Activated CD4-positive, alpha-beta T cell treated with anti-CD3 and anti-CD28 coated beads for 4 hours (primary cell): ENCODE results near the gene KPNA5.
"Not testable (repeated sequence)": the region's sequence is repeated elsewhere in the genome, so short reads cannot be mapped to it uniquely, and the experiment has no call there.

Experiments used
- DNase-seq, 2 donors: peaks; one replicate each; pipeline ENCODE4 v3.0.0-alpha.2; 2020

Gene KPNA5

GRCh38 chr6:116680880-116681672, at the start of gene KPNA5:
Gene KPNA5 (plus strand): TSS chr6:116681211. CDS start chr6:116681335, 124 bp downstream.
- peak; percentile 88 for DNase-seq

DNA sequence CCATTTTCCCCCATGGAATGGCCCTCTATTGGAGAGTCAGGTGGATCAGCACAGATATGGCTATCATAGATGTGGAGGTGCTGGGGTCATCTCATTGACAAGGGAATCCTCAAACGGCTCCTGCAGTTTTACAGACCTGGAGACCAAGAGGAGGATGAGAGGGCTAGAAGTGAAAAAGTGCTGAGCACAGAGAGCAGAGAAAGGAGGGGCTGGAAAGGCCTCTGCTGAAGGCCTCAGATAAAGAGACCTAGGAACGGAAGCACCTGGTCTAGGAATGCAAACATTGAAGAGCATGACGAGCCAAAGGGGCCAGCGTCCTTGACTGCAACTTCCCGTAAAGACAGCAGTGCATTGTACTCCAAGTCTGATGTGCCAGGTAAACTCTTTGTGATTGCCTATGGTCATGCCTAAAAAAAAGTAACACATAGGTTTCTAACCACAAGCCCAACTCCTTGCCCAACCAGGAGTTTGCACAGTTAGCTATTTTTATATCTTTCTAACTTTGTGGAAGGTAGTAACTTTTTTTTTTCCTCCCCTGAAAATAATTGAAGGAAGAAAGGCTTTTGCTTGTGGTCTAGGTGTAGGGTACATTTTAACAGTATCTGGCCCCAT, 49.5 kb upstream of the KPNA5 start:
- no peak for DNase-seq

DNA sequence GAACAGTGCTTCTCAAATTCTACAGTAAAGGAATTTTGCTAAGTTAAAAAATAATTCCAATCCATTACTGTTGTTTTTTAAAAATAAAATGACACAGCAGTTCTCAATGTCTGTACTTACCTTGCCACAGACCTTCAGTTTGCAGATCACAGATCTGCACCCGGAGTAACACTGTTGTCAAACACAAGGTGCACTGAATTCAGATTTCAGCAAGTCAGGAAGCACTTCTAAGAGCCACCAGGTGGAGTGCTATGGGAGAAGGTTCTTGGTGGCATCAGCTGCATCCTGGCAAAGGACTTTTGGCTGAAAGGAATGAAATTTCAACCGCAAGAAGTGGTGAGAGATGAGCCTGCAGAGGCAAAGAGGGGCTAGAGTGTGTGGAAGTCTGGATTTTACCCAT, 47.3 kb upstream of the KPNA5 start:
- no peak for DNase-seq

DNA sequence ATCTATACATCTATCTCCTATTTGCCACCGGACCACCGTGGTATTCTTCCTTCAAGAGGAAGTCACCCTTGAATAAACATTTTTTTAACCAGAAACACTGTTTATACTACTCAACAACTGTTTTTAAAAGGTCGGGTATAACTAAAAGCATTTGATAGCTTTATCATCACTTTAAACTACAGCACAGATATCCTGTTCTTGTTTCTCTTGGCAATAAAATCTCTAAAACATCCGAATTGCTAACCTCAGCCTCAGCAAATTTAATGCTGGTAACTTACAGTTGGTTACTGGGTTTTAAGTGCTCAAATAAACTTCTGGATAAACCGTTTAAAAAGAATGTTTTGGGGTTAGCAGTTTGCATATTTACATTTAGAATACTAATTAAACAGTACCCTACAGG, 32.9 kb upstream of the KPNA5 start:
- DNase-seq = no peak

DNA sequence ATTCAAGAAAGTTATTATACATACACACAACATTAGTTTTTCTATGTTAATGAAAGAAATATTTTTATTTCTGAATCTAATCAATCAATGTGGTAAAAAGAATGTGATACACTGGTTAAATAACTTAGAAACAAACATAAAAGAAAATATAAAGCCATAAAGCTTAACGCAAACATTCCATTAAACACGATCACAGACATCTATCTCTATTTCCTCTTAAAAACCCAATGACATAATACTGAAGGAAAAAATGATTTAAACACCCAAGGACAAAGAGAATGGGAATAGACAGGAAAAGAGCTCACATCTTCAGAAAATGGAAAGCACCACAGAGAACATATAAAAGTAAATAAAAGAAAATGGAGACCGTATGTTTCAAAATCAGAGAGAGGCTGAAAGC, 31.9 kb upstream of the KPNA5 start:
- DNase-seq = no peak

- DNase-seq = no peak
These were observed 29.1 kb upstream of the KPNA5 start for GRCh38 chr6:116651916-116652315.

DNA sequence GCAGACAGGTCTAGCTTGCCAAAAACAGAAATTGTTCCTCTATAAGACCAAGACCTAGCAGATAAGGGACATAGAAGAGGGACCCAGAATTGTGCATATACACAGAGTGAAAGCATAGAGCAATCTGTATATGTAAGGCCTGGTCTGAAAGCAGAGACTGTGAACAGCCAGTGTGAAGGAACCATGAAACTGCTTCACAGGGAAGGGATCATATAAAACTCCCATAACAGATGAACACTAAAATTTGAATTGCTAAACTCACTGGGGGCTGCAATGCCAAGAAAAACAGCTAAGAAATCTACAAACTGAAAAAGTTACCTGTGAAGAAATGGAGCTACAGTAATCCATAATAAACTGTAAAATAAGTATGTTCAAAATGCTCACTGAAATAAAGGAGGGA, 19.4 kb upstream of the KPNA5 start:
- no peak for DNase-seq

- DNase-seq = no peak
These were observed 18.8 kb upstream of the KPNA5 start for GRCh38 chr6:116662202-116662601.

GRCh38 chr6:116663308-116663707, 17.7 kb upstream of the KPNA5 start:
- DNase-seq = no peak

DNA sequence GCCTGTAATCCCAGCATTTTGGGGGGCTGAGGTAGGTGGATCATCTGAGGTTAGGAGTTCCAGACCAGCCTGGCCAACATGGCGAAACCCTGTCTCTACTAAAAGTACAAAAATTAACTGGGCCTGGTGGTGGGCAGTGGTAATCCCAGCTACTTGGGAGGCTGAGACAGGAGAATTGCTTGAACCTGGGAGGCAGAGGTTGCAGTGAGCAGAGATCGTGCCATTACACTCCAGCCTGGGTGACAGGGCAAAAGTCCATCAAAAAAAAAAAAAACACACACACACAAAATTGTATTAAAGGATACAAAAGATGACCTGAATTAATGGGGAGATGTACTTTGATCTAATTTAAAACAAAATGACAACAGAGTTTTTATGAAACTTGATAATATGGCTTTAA, 16.8 kb upstream of the KPNA5 start:
- not testable (repeated sequence) for DNase-seq

DNA sequence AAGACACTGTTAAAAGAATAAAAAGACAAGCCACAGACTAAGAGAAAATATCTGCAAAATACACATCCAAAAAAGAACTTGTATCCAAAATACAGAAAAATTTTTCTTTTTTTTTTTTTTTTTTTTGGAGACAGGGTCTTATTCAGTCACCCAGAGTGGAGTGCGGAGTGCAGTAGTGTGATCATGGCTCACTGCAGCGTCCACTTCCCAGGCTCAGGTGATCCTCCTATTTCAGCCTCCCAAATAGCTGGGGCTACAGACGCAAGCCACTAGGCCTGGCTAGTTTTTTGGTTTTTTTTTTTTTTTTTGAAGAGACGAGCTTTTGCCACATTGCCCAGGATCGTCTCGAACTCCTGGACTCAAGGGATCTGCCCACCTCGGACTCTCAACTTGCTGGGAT, 15.5 kb upstream of the KPNA5 start:
- DNase-seq = no peak

- no peak for DNase-seq
These were observed 14.1 kb upstream of the KPNA5 start for GRCh38 chr6:116666869-116667268.

DNA sequence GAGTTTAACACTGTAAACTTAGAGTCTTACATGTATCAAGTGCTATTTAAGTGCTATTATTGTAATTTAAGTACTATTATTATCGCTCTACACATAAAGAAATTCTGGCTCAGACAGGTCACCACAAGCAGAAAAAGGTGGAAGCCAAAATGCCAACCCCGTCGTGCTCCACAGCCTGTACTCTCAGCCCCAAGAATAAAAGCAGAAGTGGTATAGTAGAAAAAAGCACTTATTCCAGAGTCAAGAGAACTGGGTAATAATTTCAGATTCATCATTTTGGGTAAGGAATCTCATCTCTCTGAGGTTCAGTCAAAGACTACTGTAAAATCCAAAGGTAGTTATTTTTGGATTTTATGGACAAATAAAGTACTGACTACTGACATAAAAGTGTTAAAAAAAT, 13.4 kb upstream of the KPNA5 start:
- DNase-seq = no peak

DNA sequence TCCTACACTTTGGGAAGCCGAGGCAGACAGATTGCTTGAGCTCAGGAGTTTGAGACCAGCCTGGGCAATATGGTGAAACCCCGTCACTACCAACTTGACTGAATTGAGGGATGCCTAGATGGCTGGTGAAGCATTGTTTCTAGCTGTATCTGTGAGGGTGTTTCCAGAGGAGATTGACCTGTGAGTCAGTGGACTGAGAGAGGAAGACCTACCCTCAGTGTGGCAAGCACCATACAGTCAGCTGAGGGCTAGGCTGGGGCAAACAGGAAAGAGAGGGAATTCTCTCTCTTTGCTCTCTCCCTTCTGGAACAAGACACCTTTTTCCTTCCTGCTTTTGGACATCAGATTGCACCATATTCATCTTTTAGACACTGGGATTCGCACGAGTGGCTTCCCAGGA, 8.7 kb upstream of the KPNA5 start:
- DNase-seq = no peak

GRCh38 chr6:116676021-116676420, 5.0 kb upstream of the KPNA5 start:
- no peak for DNase-seq

GRCh38 chr6:116682334-116682712, 1.3 kb downstream of the KPNA5 start:
- peak; percentile 43 to 44 for DNase-seq

DNA sequence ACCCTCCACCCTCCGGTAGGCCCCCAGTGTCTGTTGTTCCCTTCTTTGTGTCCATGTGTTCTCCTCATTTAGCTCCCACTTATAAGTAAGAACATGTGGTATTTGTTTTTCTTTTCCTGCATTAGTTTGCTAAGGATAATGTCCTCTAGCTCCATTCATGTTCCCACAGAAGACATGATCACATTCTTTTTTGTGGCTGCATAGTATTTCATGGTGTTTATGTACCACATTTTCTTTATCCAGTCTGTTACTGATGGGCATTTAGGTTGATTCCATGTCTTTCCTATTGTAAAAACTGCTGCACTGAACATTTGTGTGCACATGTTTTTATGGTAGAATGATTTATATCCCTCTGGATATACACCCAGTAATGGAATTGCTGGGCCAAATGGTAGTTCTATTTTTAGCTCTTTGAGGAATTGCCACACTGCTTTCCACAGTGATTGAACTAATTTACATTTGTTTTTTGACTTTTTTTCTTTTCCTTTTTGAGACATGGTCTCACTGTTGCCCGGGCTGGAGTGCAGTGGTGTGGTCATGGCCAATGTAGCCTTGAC, 4.5 kb downstream of the KPNA5 start:
- no peak for DNase-seq

GRCh38 chr6:116686475-116687101, 5.6 kb downstream of the KPNA5 start:
- not testable (repeated sequence) for DNase-seq

DNA sequence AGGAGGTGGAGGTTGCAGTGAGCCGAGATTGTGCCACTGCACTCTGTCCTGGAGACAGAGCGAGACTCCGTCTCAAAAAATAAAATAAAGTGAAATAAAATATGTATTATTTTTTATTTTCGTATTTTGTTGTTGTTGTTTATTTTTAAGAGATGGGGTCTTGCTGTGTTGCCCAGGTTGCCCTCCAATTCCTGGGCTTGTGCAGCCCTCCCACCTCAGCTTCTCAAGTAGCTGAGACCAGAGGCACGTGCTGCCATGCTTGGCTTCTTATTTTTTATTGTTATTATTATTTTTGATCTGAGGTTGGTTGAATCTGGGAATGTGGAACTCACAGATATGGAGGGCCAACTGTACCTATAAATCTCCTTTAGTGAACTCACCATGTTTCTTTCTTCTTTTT, 10.1 kb downstream of the KPNA5 start:
- no peak for DNase-seq

DNA sequence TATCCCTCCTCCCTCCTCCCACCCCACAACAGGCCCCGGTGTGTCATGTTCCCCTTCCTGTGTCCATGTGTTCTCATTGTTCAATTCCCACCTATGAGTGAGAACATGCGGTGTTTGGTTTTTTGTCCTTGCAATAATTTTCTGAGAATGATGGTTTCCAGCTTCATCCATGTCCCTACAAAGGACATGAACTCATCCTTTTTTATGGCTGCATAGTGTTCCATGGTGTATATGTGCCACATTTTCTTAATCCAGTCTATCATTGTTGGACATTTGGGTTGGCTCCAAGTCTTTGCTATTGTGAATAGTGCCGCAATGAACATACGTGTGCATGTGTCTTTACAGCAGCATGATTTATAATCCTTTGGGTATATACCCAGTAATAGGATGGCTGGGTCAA, 11.9 kb downstream of the KPNA5 start:
- DNase-seq = not testable (repeated sequence)

DNA sequence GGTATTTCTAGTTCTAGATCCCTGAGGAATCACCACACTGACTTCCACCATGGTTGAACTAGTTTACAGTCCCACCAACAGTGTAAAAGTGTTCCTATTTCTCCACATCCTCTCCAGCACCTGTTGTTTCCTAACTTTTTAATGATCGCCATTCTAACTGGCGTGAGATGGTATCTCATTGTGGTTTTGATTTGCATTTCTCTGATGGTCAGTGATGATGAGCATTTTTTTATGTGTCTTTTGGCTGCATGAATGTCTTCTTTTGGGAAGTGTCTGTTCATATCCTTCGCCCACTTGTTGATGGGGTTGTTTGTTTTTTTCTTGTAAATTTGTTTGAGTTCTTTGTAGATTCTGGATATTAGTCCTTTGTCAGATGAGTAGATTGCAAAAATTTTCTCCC, 12.3 kb downstream of the KPNA5 start:
- DNase-seq = not testable (repeated sequence)

- no peak for DNase-seq
These were observed 14.4 kb downstream of the KPNA5 start for GRCh38 chr6:116695401-116695800.

DNA sequence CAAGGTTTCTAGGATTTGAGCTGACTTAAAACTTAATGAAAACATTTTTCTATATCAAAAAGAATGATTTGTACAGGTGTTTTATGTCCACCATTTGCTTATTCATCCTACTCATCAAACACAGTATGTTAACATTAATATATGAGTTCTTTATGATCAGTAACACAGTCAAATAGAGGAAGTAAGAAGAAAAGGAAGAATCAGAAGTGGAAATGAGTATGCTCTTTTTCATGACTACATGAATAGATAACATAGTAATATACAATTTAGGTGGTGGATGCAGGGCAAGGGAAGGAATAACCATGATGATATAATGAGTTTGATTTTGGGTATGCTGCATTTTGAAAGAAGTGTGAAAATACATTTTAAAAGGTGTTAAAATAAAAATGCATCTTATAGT, 16.5 kb downstream of the KPNA5 start:
- DNase-seq = no peak

GRCh38 chr6:116703888-116704287, 22.9 kb downstream of the KPNA5 start:
- not testable (repeated sequence) for DNase-seq
